ENCODE measurements around the gene MAP1LC3B2.

MAP1LC3B2 gene

DNA sequence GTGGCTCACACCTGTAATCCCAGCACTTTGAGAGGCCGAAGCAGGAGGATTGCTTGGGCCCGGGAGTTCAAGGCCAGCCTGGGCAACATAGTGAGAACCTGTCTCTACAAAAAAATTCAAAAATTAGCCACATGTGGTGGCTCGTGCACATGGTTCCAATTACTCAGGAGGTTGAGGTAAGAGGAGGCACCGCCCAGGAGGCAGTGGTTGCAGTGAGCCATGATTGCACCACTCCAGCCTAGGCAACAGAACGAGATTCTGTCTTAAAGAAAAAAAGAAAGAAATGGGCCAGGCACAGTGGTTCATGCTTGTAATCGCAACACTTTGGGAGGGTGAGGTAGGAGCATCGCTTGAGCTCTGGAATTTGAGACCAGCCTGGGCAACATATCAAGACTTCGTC lies 33.5 kb downstream of the MAP1LC3B2 start:
- no peak for DNase-seq (ENCODE audit: low read depth in 2 of 2)

GRCh38 chr12:116594325-116595038 lies 35.3 kb downstream of the MAP1LC3B2 start:
- no peak for DNase-seq (ENCODE audit: low read depth in 2 of 2)

DNA sequence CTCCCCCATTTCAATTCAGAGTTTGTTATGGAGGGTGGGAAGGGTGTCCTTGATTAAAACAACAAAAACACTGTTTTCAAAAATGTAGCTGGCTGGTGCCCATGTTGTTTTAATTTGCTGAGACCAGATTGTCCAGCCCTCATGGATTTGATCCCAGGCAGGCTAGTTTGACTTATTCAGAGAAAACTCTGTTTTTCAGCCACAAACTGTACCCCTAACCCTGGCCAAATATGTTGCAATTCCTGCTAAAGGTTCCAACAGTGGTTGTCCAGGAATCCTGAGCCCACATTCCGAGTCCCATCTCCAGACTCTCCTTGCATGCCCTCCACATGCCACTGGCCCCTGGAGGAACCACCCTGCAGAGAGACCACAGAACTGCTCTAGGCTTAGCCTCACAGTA lies 36.0 kb downstream of the MAP1LC3B2 start:
- no peak for DNase-seq (ENCODE audit: low read depth in 2 of 2)

- no peak for DNase-seq (ENCODE audit: low read depth in 2 of 2)
Measured at GRCh38 chr12:116595672-116596071, 36.5 kb downstream of the MAP1LC3B2 start.

- no peak for DNase-seq (ENCODE audit: low read depth in 2 of 2)
Measured at GRCh38 chr12:116597886-116598285, 38.7 kb downstream of the MAP1LC3B2 start.

- no peak for DNase-seq (ENCODE audit: low read depth in 2 of 2)
Measured at GRCh38 chr12:116598311-116599284, 39.4 kb downstream of the MAP1LC3B2 start.

- peak in 1 of 2 experiments; percentile 33 for DNase-seq (ENCODE audit: low read depth in 2 of 2)
Measured at GRCh38 chr12:116599285-116600136, 40.3 kb downstream of the MAP1LC3B2 start.

GRCh38 chr12:116600959-116601918 lies 42.1 kb downstream of the MAP1LC3B2 start:
- DNase-seq (ENCODE audit: low read depth in 2 of 2), result no peak

GRCh38 chr12:116601933-116602810 lies 43.0 kb downstream of the MAP1LC3B2 start:
- no peak for DNase-seq (ENCODE audit: low read depth in 2 of 2)

- DNase-seq (ENCODE audit: low read depth in 2 of 2), result no peak
Measured at GRCh38 chr12:116603546-116604177, 44.5 kb downstream of the MAP1LC3B2 start.

DNA sequence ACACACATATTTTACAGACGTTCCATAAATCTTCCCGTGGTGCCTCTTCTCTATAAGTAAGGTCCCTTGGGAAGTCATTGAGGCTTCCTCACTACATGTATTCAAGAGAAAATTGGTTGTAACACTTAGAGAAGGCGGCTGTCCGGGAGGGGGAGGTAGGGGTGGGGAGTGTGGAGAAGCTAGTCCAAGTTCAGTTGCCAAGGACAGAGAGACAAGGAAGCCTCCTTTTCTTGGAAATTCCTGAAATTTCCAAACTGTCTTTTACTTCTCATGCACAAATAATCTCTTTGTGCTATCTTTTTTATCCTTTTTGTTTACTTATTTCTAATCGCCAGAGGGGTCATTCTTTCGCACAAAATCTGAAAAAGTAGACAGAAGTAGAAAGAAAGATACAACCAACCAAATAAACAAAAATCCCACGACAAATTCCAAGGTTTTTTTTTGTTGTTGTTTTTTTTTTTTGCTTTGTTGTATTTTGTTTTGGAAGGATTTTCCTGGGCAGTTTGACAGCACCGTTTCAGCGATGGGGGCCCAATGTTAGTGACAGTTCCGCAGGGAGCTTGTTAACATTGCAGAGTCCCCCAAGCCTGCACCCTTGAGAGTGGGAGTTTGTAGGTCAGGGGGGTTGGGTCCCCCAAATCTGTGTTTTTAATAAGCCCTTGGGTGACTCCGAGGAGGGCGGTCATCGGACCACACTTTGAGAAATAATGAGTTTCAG lies 45.2 kb downstream of the MAP1LC3B2 start:
- peak in 1 of 2 experiments; percentile 63 for DNase-seq (ENCODE audit: low read depth in 2 of 2)

DNA sequence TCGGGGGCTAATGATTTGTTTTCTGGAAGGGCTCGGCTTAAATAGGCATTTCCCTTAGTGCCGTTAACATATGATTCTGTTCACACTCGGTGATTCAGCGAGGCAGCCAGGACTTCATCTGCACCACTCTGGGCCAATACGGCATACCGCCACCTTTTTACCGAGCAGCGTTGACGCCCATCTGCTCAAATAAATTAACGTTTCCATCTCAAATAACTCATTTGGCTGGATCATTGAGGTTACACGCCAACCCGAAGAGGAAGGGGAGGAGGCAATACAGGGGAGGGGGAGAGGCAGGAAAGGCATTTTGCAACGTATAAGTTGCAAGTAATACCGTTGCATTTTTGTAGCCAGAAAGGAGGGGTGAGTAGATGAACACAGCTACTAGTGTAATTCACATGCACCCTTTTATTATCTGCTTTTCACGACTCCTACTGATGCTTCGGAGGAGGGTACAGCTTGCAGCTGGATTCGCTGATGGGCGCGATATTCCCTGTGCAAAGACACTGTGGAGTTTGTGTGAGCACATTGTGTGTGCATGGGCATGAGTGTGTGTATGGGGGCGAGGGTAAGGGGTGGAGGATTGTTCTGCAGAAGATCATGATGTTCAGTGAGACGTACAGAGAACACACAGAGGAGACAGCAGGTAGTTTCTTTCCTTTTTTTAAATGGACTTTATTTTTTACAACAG lies 45.9 kb downstream of the MAP1LC3B2 start:
- DNase-seq (ENCODE audit: low read depth in 2 of 2), result peak in 1 of 2 experiments; percentile 49

DNA sequence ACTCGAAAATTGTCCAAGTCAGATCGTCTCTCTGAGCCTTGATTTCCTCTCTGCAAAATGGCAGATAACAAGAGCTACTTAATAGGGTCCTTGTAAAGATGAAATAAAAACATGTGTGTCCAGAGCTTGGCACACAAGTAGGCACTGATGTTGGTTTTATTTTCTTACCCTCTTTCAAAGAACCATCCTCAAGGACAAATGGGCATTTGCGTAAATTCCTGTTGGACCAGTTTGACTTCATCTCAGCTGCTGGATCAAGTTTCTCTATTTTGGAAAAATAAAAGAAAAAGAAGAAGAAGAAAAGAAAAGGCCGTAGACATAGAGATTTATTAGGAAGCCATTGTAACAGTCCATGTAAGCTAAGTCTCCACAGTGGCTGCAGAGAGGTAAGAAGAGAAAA lies 47.2 kb downstream of the MAP1LC3B2 start:
- no peak for DNase-seq (ENCODE audit: low read depth in 2 of 2)

DNA sequence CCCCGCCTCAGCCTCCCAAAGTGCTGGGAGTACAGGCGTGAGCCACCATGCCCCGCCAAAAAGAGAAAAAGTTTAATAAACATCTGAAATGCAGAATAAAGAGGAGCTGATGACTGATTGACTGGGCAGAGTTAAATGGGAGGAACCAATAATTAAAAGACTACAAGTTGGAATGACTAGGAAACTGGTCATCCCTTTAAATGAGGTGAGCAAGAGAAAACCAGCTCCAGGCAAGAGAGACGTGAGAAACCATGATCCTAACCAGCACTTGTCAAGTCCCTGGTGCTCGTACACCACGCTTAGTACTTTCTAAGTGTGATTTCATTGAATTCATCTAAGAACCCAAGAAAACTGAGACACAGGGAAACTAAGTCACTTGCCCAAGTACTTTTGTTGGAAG lies 47.9 kb downstream of the MAP1LC3B2 start:
- no peak for DNase-seq (ENCODE audit: low read depth in 2 of 2)

GRCh38 chr12:116609319-116610114 lies 50.3 kb downstream of the MAP1LC3B2 start:
- DNase-seq (ENCODE audit: low read depth in 2 of 2), result no peak

DNA sequence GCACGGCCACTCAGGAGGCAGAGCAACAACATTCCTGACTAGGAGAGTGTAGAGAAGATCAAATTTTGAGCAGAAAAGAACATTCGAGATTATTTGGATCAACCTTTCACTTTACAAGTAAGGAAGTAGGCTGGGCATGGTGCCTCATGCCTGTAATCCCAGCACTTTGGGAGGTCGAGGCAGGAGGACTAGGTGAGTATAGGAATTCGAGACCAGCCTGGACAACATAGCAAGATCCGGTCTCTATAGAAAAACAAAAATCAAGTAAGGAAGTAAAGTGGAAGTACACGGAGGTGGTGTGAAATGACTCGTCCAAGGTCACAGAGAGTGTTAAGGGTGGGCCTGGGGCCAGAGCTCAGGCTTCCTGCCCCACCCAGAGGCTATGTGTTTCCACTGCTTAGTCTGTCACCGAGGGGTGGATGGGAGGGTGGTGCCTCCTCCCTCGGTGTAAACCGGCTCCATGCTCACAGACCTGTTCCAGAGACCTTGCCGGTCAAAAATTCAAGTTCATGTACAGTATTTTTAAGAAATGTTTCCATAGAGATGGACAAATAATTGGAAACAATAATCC lies 51.9 kb downstream of the MAP1LC3B2 start:
- DNase-seq (ENCODE audit: low read depth in 2 of 2), result no peak

DNA sequence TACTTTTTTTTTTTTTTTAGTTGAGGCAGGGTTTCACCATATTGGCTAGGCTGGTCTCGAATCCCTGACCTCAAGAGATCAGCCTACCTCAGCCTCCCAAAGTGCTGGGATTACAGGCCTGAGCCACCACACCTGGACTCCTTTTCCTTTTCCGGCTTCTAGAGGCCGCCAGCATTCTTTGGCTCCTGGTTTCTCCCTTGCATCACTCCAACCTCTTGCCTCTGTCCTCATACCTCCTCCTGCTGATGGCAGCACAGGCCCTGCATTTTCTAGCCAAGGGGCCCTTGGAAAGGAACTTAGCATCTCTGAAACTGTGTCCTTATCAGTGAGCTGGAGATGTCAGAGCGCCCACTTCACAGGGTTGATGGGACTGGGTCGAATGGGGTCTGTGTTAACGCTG lies 53.3 kb downstream of the MAP1LC3B2 start:
- DNase-seq (ENCODE audit: low read depth in 2 of 2), result no peak
